GM12801 (cell line): Measurements from ENCODE around the gene STON2.

ENCODE experiments used
- TF ChIP-seq, protein P1 (sequence below): IDR thresholded peaks from one replicate; pipeline ENCODE4 v1.5.1; 2011; ENCODE audit warnings: control low read depth; ENCODE audit not compliant: insufficient read length; ENCODE audit errors: extremely low read depth

STON2 gene, protein sequence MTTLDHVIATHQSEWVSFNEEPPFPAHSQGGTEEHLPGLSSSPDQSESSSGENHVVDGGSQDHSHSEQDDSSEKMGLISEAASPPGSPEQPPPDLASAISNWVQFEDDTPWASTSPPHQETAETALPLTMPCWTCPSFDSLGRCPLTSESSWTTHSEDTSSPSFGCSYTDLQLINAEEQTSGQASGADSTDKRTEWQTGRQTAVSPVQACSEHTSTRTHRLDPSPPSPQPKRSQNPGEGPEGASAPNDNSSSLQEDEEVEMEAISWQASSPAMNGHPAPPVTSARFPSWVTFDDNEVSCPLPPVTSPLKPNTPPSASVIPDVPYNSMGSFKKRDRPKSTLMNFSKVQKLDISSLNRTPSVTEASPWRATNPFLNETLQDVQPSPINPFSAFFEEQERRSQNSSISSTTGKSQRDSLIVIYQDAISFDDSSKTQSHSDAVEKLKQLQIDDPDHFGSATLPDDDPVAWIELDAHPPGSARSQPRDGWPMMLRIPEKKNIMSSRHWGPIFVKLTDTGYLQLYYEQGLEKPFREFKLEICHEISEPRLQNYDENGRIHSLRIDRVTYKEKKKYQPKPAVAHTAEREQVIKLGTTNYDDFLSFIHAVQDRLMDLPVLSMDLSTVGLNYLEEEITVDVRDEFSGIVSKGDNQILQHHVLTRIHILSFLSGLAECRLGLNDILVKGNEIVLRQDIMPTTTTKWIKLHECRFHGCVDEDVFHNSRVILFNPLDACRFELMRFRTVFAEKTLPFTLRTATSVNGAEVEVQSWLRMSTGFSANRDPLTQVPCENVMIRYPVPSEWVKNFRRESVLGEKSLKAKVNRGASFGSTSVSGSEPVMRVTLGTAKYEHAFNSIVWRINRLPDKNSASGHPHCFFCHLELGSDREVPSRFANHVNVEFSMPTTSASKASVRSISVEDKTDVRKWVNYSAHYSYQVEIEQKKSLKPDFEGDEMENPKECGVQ

GRCh38 chr14:81400202-81400678 is at the start of gene STON2:
TSS of gene STON2 (minus strand) at chr14:81400324. CDS start at chr14:81398382, 1,942 bp downstream.
- TF ChIP-seq, protein P1, sequence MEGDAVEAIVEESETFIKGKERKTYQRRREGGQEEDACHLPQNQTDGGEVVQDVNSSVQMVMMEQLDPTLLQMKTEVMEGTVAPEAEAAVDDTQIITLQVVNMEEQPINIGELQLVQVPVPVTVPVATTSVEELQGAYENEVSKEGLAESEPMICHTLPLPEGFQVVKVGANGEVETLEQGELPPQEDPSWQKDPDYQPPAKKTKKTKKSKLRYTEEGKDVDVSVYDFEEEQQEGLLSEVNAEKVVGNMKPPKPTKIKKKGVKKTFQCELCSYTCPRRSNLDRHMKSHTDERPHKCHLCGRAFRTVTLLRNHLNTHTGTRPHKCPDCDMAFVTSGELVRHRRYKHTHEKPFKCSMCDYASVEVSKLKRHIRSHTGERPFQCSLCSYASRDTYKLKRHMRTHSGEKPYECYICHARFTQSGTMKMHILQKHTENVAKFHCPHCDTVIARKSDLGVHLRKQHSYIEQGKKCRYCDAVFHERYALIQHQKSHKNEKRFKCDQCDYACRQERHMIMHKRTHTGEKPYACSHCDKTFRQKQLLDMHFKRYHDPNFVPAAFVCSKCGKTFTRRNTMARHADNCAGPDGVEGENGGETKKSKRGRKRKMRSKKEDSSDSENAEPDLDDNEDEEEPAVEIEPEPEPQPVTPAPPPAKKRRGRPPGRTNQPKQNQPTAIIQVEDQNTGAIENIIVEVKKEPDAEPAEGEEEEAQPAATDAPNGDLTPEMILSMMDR = no peak

DNA sequence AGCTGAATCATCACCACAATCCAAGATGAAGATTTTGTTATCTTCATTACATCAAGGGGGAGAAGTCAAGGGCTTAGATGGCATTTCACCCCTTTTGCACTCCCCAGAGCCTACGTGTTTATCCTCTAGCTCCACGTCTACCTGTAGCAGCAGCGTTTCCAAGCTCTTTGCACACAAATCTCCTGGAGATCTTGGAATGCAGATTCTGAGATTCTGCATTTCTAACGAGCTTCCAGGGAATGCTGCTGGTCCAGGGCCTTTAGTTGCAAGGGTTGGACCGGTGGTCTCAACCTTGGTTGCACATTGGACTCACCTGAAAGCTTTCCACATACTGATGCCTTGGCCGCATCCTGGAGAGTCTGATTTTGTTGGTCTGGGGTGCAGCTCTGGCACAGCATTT is 49.5 kb upstream of the STON2 start:
- TF ChIP-seq, protein P1 = no peak

DNA sequence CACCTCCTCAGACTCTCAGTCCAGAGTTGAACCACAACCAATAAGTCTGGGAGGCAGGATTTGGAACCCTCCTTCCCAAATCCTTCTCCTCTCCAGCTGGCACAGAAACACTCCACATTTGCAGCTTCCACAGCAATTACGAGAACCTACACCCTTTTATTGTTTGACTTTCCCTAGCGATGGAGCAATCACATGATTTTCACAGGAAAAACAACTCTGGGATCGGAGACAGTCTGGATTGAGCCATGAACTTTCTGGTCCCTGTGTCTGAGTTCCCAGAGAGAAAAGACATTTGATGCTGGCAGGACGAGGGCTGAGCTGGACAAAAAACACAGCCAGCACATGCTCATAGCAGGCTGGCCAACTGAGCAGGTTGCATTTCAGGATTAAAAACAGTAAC is 49.0 kb upstream of the STON2 start:
- TF ChIP-seq, protein P1 = no peak

GRCh38 chr14:81447021-81447764 is 47.1 kb upstream of the STON2 start:
- TF ChIP-seq, protein P1 = no peak

- TF ChIP-seq, protein P1 = no peak
Observed at GRCh38 chr14:81446279-81447007, 46.3 kb upstream of the STON2 start.

GRCh38 chr14:81441626-81442134 is 41.6 kb upstream of the STON2 start:
- TF ChIP-seq, protein P1 = no peak
